HepG2 (cell line): ENCODE data around the gene IL1R1. TPM values are rescaled to one million over a fixed set of nuclear protein-coding genes. Genes with fewer than 3 reads are reported as not detected.

Experiments
- ARID2 ChIP-seq: sonication (generic); formaldehyde crosslinking; IDR thresholded peaks from 2 replicates; pipeline ENCODE4 v1.8.1; 2022; ENCODE audit warnings: mild to moderate bottlenecking, missing genetic modification reagents, borderline replicate concordance
- BCL6 ChIP-seq: IDR thresholded peaks from 2 replicates; pipeline ENCODE4 v1.6.1; 2016; ENCODE audit warnings: missing genetic modification reagents, missing compliant biosample characterization
- CBX1 ChIP-seq: IDR thresholded peaks from one replicate; pipeline ENCODE4 v1.6.1; 2016; ENCODE audit warnings: antibody characterized with exemption, low read depth
- EP300 ChIP-seq, 3 experiments: sonication (generic) in 1 of 3; formaldehyde crosslinking in 1 of 3; IDR thresholded peaks; 2 replicates each; pipeline versions ENCODE4 v1.5.1 to v1.6.1; 2011 to 2020; ENCODE audit warnings: low read depth in 2 of 3, low read length in 2 of 3, borderline replicate concordance in 1 of 3, improper control_type of control experiment in 1 of 3, mild to moderate bottlenecking in 1 of 3, missing genetic modification reagents in 1 of 3, moderate library complexity in 1 of 3
- FOSL1 ChIP-seq: sonication (generic); formaldehyde crosslinking; IDR thresholded peaks from 2 replicates; pipeline ENCODE4 v1.9.0; 2021; ENCODE audit warnings: missing genetic modification reagents, borderline replicate concordance
- FOXA3 ChIP-seq: IDR thresholded peaks from 2 replicates; pipeline ENCODE4 v1.6.1; 2016; ENCODE audit warnings: missing genetic modification reagents, missing compliant biosample characterization
- JUN ChIP-seq: sonication (generic); formaldehyde crosslinking; IDR thresholded peaks from 2 replicates; pipeline ENCODE4 v1.4.0; 2020; ENCODE audit warnings: mild to moderate bottlenecking, missing genetic modification reagents
- KLF11 ChIP-seq: IDR thresholded peaks from 2 replicates; pipeline ENCODE4 v1.6.1; 2016; ENCODE audit warnings: missing compliant biosample characterization
- KLF16 ChIP-seq, 2 experiments: sonication (generic) in 1 of 2; formaldehyde crosslinking in 1 of 2; IDR thresholded peaks; 2 replicates each; pipeline versions ENCODE4 v1.6.1 to v1.8.0; 2016 to 2023; ENCODE audit warnings: missing genetic modification reagents in 2 of 2, missing compliant biosample characterization in 1 of 2
- MEIS1 ChIP-seq: sonication (generic); formaldehyde crosslinking; IDR thresholded peaks from 2 replicates; pipeline ENCODE4 v1.9.0; 2021; ENCODE audit warnings: mild to moderate bottlenecking, missing genetic modification reagents, moderate library complexity, borderline replicate concordance
- MIER3 ChIP-seq: IDR thresholded peaks from 2 replicates; pipeline ENCODE4 v1.6.1; 2016; ENCODE audit warnings: missing compliant biosample characterization, borderline replicate concordance
- NR2F1 ChIP-seq, 2 experiments: fragments of 450-650 bp in 1 of 2; formaldehyde crosslinking in 1 of 2; IDR thresholded peaks; 2 replicates each; pipeline versions ENCODE4 v1.5.0 to v1.6.1; 2016 to 2020; ENCODE audit warnings: mild to moderate bottlenecking in 1 of 2, missing compliant biosample characterization in 1 of 2, missing genetic modification reagents in 1 of 2, moderate library complexity in 1 of 2
- PHF5A ChIP-seq: IDR thresholded peaks from one replicate; pipeline ENCODE4 v1.6.1; 2018; ENCODE audit warnings: low read depth, missing genetic modification reagents; ENCODE audit not compliant: unreplicated experiment
- TBL1XR1 ChIP-seq: fragments of 150-350 bp; IDR thresholded peaks from 2 replicates; pipeline ENCODE4 v1.6.1; 2014; ENCODE audit warnings: borderline replicate concordance, low read length; ENCODE audit not compliant: partially characterized antibody
- YEATS2 ChIP-seq: sonication (generic); formaldehyde crosslinking; IDR thresholded peaks from 2 replicates; pipeline ENCODE4 v1.4.0; 2020; ENCODE audit warnings: missing genetic modification reagents, borderline replicate concordance
- ZNF235 ChIP-seq: sonication (generic); formaldehyde crosslinking; IDR thresholded peaks from 2 replicates; pipeline ENCODE4 v1.8.1; 2023; ENCODE audit warnings: mild to moderate bottlenecking, missing genetic modification reagents, borderline replicate concordance
- ZNF274 ChIP-seq: sonication (generic); formaldehyde crosslinking; IDR thresholded peaks from 2 replicates; pipeline ENCODE4 v1.5.1; 2020; ENCODE audit warnings: mild to moderate bottlenecking, missing genetic modification reagents
- ZNF292 ChIP-seq: sonication (generic); formaldehyde crosslinking; IDR thresholded peaks from 2 replicates; pipeline ENCODE4 v1.8.1; 2022; ENCODE audit warnings: mild to moderate bottlenecking, low read depth, missing genetic modification reagents, borderline replicate concordance
- ZNF326 ChIP-seq: sonication (generic); formaldehyde crosslinking; IDR thresholded peaks from 2 replicates; pipeline ENCODE4 v1.4.0; 2020; ENCODE audit warnings: missing genetic modification reagents, borderline replicate concordance
- ZNF383 ChIP-seq: sonication (generic); formaldehyde crosslinking; IDR thresholded peaks from 2 replicates; pipeline ENCODE4 v1.4.0; 2020; ENCODE audit warnings: missing genetic modification reagents, mild to moderate bottlenecking, borderline replicate concordance
- ZNF549 ChIP-seq: sonication (generic); formaldehyde crosslinking; IDR thresholded peaks from 2 replicates; pipeline ENCODE4 v1.5.0; 2020; ENCODE audit warnings: missing genetic modification reagents
- ZNF614 ChIP-seq: IDR thresholded peaks from 2 replicates; pipeline ENCODE4 v1.6.1; 2018; ENCODE audit warnings: missing biosample characterization, missing genetic modification reagents, inconsistent platforms, borderline replicate concordance
- ZNF644 ChIP-seq: IDR thresholded peaks from 2 replicates; pipeline ENCODE4 v1.6.1; 2016; ENCODE audit warnings: low read depth
- ZNF747 ChIP-seq: sonication (generic); formaldehyde crosslinking; IDR thresholded peaks from 2 replicates; pipeline ENCODE4 v1.8.1; 2023; ENCODE audit warnings: missing genetic modification reagents, mild to moderate bottlenecking, borderline replicate concordance
- ZNF788 ChIP-seq: sonication (generic); formaldehyde crosslinking; IDR thresholded peaks from 2 replicates; pipeline ENCODE4 v1.5.0; 2020; ENCODE audit warnings: mild to moderate bottlenecking, missing genetic modification reagents, borderline replicate concordance
- polyA plus RNA-seq, 8 experiments: library from polyadenylated mRNA; depleted of rRNA in 3 of 8; stranded (reverse) in 7 of 8; unstranded in 1 of 8; fragments of >200 nt; fragmentation: Illumina TruSeq in 4 of 8; extraction: Trizol in 4 of 8; gene quantifications; 2 replicates each; pipeline versions ENCODE4 v1.2.1 to v1.2.3, GENCODE V29; 2011 to 2016; ENCODE audit warnings: low read depth in 4 of 8, missing spikeins in 1 of 8, mixed read lengths in 1 of 8; ENCODE audit not compliant: insufficient read depth in 1 of 8
- total RNA-seq, 5 experiments: library from RNA; depleted of rRNA; stranded (reverse); fragments of >200 nt; fragmentation: Illumina TruSeq; extraction: Trizol; gene quantifications; 2 replicates each; pipeline ENCODE4 v1.2.3, GENCODE V29; 2016; ENCODE audit warnings: low read depth in 1 of 5
- TF ChIP-seq, protein P1 (sequence below): IDR thresholded peaks from 2 replicates; pipeline ENCODE4 v1.6.1; 2016; ENCODE audit warnings: missing genetic modification reagents, missing compliant biosample characterization
- TF ChIP-seq, protein P2 (sequence below): IDR thresholded peaks from 2 replicates; pipeline ENCODE4 v1.6.1; 2018; ENCODE audit warnings: missing genetic modification reagents, mild to moderate bottlenecking, missing compliant biosample characterization
- TF ChIP-seq, protein P3 (sequence below): IDR thresholded peaks from 2 replicates; pipeline ENCODE4 v1.6.1; 2016; ENCODE audit warnings: mild to moderate bottlenecking

IL1R1 gene
- total and polyA plus RNA-seq, 2 of the 13 experiments (the other 11 are each of a cell fraction or from before 2014, with no cell fraction given): 38.0 to 93.1 TPM

DNA sequence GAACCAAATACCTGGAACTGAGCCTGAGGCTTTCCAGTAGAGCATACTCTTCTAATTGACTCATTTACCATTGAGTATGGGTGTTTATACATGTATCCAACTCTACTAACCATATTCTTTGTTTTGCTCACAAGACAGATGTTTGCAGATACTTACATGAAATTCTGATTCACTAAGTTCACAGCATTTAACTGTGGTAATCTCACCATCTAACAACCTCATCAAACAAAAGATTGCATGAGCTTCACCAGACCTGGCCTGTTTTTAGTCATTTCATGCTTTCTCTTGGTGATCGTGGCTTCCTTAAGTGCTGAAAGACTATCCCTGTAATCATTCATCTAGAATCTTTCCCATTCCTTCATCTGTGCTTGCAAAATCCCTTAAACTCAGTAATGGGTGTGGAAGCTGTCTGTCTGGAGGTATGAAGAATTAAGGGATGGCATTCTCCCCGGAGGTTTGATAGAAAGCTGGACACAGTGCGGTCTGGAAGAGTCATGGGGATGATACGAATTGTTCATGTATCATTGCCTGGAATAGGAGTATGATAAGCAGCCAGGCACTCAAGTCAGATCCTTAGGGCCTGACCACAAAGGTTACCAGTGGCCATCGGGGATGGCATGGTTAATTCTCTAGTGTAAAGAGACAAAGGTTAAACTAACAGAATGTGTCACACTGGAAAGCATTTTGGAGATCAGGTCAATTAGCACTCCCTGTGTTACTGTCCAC, 42.0 kb upstream of the IL1R1 start (continued):
- peak; percentile 73; the same call in 1 of the 2 replicates for TF ChIP-seq ZNF292 (CRISPR knock-in tag)
- peak; percentile 86 for TF ChIP-seq KLF11 (CRISPR knock-in tag)
- TF ChIP-seq ZNF788 (CRISPR knock-in tag): peak; percentile 45; the same call in 1 of the 2 replicates
- peak; percentile 96 to 98 for TF ChIP-seq NR2F1 (CRISPR knock-in tag; IDR thresholded peaks at IDR 0.05)
- TF ChIP-seq, protein P1, sequence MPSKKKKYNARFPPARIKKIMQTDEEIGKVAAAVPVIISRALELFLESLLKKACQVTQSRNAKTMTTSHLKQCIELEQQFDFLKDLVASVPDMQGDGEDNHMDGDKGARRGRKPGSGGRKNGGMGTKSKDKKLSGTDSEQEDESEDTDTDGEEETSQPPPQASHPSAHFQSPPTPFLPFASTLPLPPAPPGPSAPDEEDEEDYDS (CRISPR knock-in tag): peak; percentile 60
- TF ChIP-seq JUN (CRISPR knock-in tag): peak; percentile 89
- TF ChIP-seq, protein P2, sequence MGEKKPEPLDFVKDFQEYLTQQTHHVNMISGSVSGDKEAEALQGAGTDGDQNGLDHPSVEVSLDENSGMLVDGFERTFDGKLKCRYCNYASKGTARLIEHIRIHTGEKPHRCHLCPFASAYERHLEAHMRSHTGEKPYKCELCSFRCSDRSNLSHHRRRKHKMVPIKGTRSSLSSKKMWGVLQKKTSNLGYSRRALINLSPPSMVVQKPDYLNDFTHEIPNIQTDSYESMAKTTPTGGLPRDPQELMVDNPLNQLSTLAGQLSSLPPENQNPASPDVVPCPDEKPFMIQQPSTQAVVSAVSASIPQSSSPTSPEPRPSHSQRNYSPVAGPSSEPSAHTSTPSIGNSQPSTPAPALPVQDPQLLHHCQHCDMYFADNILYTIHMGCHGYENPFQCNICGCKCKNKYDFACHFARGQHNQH (CRISPR knock-in tag): peak; percentile 89
- no peak for TF ChIP-seq ZNF383 (CRISPR knock-in tag)
- peak; percentile 90 for TF ChIP-seq PHF5A
- TF ChIP-seq ZNF235 (CRISPR knock-in tag): no peak
- no peak for TF ChIP-seq ZNF549 (CRISPR knock-in tag)
- TF ChIP-seq MEIS1 (CRISPR knock-in tag): peak; percentile 72; the same call in 1 of the 2 replicates
- peak; percentile 89 for TF ChIP-seq FOXA3 (CRISPR knock-in tag)
- no peak for TF ChIP-seq ZNF326 (CRISPR knock-in tag)
- peak; percentile 89 for TF ChIP-seq ZNF644 (CRISPR knock-in tag)
- TF ChIP-seq YEATS2 (CRISPR knock-in tag): peak; percentile 65; the same call in 1 of the 2 replicates
- TF ChIP-seq ARID2: no peak
- TF ChIP-seq CBX1: peak; percentile 41
- TF ChIP-seq ZNF614: peak; percentile 77; the same call in 1 of the 2 replicates
- TF ChIP-seq, protein P3, sequence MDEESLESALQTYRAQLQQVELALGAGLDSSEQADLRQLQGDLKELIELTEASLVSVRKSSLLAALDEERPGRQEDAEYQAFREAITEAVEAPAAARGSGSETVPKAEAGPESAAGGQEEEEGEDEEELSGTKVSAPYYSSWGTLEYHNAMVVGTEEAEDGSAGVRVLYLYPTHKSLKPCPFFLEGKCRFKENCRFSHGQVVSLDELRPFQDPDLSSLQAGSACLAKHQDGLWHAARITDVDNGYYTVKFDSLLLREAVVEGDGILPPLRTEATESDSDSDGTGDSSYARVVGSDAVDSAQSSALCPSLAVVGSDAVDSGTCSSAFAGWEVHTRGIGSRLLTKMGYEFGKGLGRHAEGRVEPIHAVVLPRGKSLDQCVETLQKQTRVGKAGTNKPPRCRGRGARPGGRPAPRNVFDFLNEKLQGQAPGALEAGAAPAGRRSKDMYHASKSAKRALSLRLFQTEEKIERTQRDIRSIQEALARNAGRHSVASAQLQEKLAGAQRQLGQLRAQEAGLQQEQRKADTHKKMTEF (CRISPR knock-in tag): peak; percentile 86
- TF ChIP-seq ZNF747: no peak
- peak; percentile 91 for TF ChIP-seq BCL6 (CRISPR knock-in tag)
- TF ChIP-seq TBL1XR1: peak; percentile 86
- peak; percentile 72 to 93; a peak in 2 of 4 replicates for TF ChIP-seq EP300 (IDR thresholded peaks at IDR 0.05; ENCODE audit: low read depth in 2 of 2, low read length in 2 of 2)
- peak; percentile 73 for TF ChIP-seq EP300 (CRISPR knock-in tag; IDR thresholded peaks at IDR 0.05; ENCODE audit: borderline replicate concordance)
- 0 out of 4 replicates have a peak, but pooled peaks of 1 of the 2 experiments have one; percentile 41 for TF ChIP-seq KLF16 (CRISPR knock-in tag; IDR thresholded peaks at IDR 0.05)
- TF ChIP-seq ZNF274 (CRISPR knock-in tag): no peak; the same call in 1 of the 2 replicates
- TF ChIP-seq FOSL1 (CRISPR knock-in tag): peak; percentile 81; the same call in 1 of the 2 replicates
- peak; percentile 77; the same call in 1 of the 2 replicates for TF ChIP-seq MIER3 (CRISPR knock-in tag)
